ENCODE measurements around the gene WHRN.

The WHRN gene

GRCh38 chr9:114429488-114429887 is 75.8 kb downstream of the WHRN start:
- Histone ChIP-seq H3K23ac (ENCODE audit: low read length) (no peak overlapping the region), H3K18ac (ENCODE audit: low read length) (no peak overlapping the region), H2BK120ac (ENCODE audit: low read depth, low read length) (no peak overlapping the region), H3K56ac (ENCODE audit: low read length) (no peak overlapping the region), H2BK15ac (replicated peaks; ENCODE audit: low read depth) (no peak overlapping the region), H3K4ac (ENCODE audit: low read depth, low read length) (no peak overlapping the region), H3K79me1 (ENCODE audit: low read length) (no peaks in the 10 kb centered on the region), H3K4me1 (ENCODE audit: control insufficient read depth, low read depth, low read length) (no peaks in the 10 kb centered on the region), H3K9ac (ENCODE audit: low read length) (no peak overlapping the region), H4K5ac (ENCODE audit: low read length) (no peak overlapping the region), H4K8ac (ENCODE audit: low read depth, low read length) (no peak overlapping the region), H3K36me3 (ENCODE audit: control insufficient read depth, insufficient read depth, low read length) (no peaks in the 10 kb centered on the region), H3K27me3 (ENCODE audit: insufficient read depth, low read length, poor library complexity) (no peaks in the 10 kb centered on the region), H3K79me2 (ENCODE audit: control insufficient read depth, insufficient read depth, low read length) (no peaks in the 10 kb centered on the region), H2BK5ac (ENCODE audit: low read length) (no peak overlapping the region), H3K4me2 (ENCODE audit: low read length) (no peak overlapping the region), H2AK5ac (ENCODE audit: low read length) (no peak overlapping the region), H3K4me3 (ENCODE audit: low read length) (no peak overlapping the region), H3K27ac (ENCODE audit: low read depth, low read length) (no peak overlapping the region)
- no peak for DNase-seq
- WGBS (ENCODE audit: extremely low coverage, insufficient coverage, low lambda C conversion rate) = no CpG with 5 or more reads among the region's 6 CpGs

GRCh38 chr9:114428466-114428865 is 76.8 kb downstream of the WHRN start:
- H2AK5ac ChIP-seq (ENCODE audit: low read length) = no peak overlapping the region
- no peak overlapping the region for H3K18ac ChIP-seq (ENCODE audit: low read length)
- no peaks in the 10 kb centered on the region for H3K79me1 ChIP-seq (ENCODE audit: low read length)
- no peak overlapping the region for H2BK5ac ChIP-seq (ENCODE audit: low read length)
- no CpG with 5 or more reads among the region's 8 CpGs for WGBS (ENCODE audit: extremely low coverage, insufficient coverage, low lambda C conversion rate)
- no peak overlapping the region for H3K4me3 ChIP-seq (ENCODE audit: low read length)
- H3K79me2 ChIP-seq (ENCODE audit: control insufficient read depth, insufficient read depth, low read length) = no peaks in the 10 kb centered on the region
- H3K9ac ChIP-seq (ENCODE audit: low read length) = no peak overlapping the region
- DNase-seq = no peak
- H3K27me3 ChIP-seq (ENCODE audit: insufficient read depth, low read length, poor library complexity) = no peaks in the 10 kb centered on the region
- no peak overlapping the region for H2BK15ac ChIP-seq (replicated peaks; ENCODE audit: low read depth)
- H4K8ac ChIP-seq (ENCODE audit: low read depth, low read length) = no peak overlapping the region
- no peak overlapping the region for H3K23ac ChIP-seq (ENCODE audit: low read length)
- H3K36me3 ChIP-seq (ENCODE audit: control insufficient read depth, insufficient read depth, low read length) = no peaks in the 10 kb centered on the region
- no peak overlapping the region for H3K56ac ChIP-seq (ENCODE audit: low read length)
- H3K4me2 ChIP-seq (ENCODE audit: low read length) = no peak overlapping the region
- H3K4me1 ChIP-seq (ENCODE audit: control insufficient read depth, low read depth, low read length) = no peaks in the 10 kb centered on the region
- no peak overlapping the region for H3K27ac ChIP-seq (ENCODE audit: low read depth, low read length)
- no peak overlapping the region for H2BK120ac ChIP-seq (ENCODE audit: low read depth, low read length)
- H4K5ac ChIP-seq (ENCODE audit: low read length) = no peak overlapping the region
- H3K4ac ChIP-seq (ENCODE audit: low read depth, low read length) = no peak overlapping the region

- H2BK120ac ChIP-seq (ENCODE audit: low read depth, low read length) = no peak overlapping the region
- no CpG with 5 or more reads among the region's 4 CpGs for WGBS (ENCODE audit: extremely low coverage, insufficient coverage, low lambda C conversion rate)
Observed at GRCh38 chr9:114427644-114428043, 77.6 kb downstream of the WHRN start.

DNA sequence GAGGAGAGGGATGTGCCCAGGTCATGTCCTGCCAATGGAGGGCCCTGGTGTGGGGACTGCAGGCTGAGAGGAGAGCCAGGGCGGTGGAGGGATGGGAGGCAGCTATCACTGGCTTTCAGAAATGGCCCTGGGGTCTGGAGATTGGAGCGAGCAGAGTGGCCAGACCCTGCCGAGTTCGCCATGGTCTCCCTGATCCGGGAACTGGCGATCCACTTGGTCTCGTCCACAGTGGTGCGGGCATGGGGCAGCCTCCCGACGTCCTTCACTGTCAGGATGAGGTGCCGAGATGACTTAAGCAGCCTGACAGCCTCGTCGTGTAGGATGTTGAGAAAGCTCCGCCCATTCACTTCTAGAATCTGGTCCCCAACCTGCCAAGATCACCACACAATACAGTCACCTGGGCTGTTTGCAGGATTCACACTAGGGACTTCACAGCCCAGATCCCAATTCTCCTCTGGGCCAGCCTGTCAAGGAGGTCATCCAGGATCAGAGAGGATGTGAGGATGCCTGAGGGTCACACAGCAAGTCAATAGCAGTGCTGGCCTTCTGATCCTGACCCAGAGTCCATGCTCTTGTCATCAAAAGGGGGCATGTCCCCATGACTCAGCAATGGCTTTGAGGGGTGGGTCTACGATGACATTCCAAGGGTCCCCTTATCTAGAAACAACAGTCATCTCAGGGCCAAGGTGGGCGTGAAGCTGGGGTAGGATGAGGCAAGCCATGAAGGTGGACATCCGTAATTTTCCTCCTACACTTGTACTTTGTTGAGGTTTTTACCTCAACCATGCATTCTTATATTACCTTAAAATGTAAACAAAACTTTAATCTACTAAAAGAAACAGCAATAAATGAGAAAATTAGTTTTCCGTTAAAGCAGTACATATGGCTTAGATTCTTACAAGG is 79.0 kb downstream of the WHRN start:
- Histone ChIP-seq H2BK15ac (replicated peaks; ENCODE audit: low read depth) (no peak overlapping the region), H3K27ac (ENCODE audit: low read depth, low read length) (no peak overlapping the region), H3K18ac (ENCODE audit: low read length) (no peak overlapping the region), H4K8ac (ENCODE audit: low read depth, low read length) (no peak overlapping the region), H2AK5ac (ENCODE audit: low read length) (no peak overlapping the region), H3K79me2 (ENCODE audit: control insufficient read depth, insufficient read depth, low read length) (no peaks in the 10 kb centered on the region), H3K23ac (ENCODE audit: low read length) (no peak overlapping the region), H3K4me3 (ENCODE audit: low read length) (no peak overlapping the region), H3K4me2 (ENCODE audit: low read length) (no peak overlapping the region), H3K36me3 (ENCODE audit: control insufficient read depth, insufficient read depth, low read length) (no peaks in the 10 kb centered on the region), H3K56ac (ENCODE audit: low read length) (peak overlapping the region; percentile 25), H3K4ac (ENCODE audit: low read depth, low read length) (no peak overlapping the region), H3K9ac (ENCODE audit: low read length) (no peak overlapping the region), H3K27me3 (ENCODE audit: insufficient read depth, low read length, poor library complexity) (no peaks in the 10 kb centered on the region), H3K4me1 (ENCODE audit: control insufficient read depth, low read depth, low read length) (no peaks in the 10 kb centered on the region), H2BK120ac (ENCODE audit: low read depth, low read length) (no peak overlapping the region), H2BK5ac (ENCODE audit: low read length) (no peak overlapping the region), H4K5ac (ENCODE audit: low read length) (no peak overlapping the region), H3K79me1 (ENCODE audit: low read length) (no peaks in the 10 kb centered on the region)
- WGBS (ENCODE audit: extremely low coverage, insufficient coverage, low lambda C conversion rate) = no CpG with 5 or more reads among the region's 18 CpGs
- DNase-seq = no peak

More at GRCh38 chr9:114427644-114428043, 77.6 kb downstream of the WHRN start:
- Histone ChIP-seq H3K4ac (ENCODE audit: low read depth, low read length) (no peak overlapping the region), H3K27me3 (ENCODE audit: insufficient read depth, low read length, poor library complexity) (no peaks in the 10 kb centered on the region), H3K27ac (ENCODE audit: low read depth, low read length) (no peak overlapping the region), H3K4me2 (ENCODE audit: low read length) (no peak overlapping the region), H3K56ac (ENCODE audit: low read length) (no peak overlapping the region), H3K36me3 (ENCODE audit: control insufficient read depth, insufficient read depth, low read length) (no peaks in the 10 kb centered on the region), H3K4me1 (ENCODE audit: control insufficient read depth, low read depth, low read length) (no peaks in the 10 kb centered on the region), H2AK5ac (ENCODE audit: low read length) (no peak overlapping the region), H3K79me2 (ENCODE audit: control insufficient read depth, insufficient read depth, low read length) (no peaks in the 10 kb centered on the region), H2BK5ac (ENCODE audit: low read length) (no peak overlapping the region), H3K18ac (ENCODE audit: low read length) (no peak overlapping the region), H3K23ac (ENCODE audit: low read length) (no peak overlapping the region), H3K79me1 (ENCODE audit: low read length) (no peaks in the 10 kb centered on the region), H4K8ac (ENCODE audit: low read depth, low read length) (no peak overlapping the region), H3K9ac (ENCODE audit: low read length) (no peak overlapping the region), H4K5ac (ENCODE audit: low read length) (no peak overlapping the region), H3K4me3 (ENCODE audit: low read length) (no peak overlapping the region), H2BK15ac (replicated peaks; ENCODE audit: low read depth) (no peak overlapping the region)
- DNase-seq = no peak

DNA sequence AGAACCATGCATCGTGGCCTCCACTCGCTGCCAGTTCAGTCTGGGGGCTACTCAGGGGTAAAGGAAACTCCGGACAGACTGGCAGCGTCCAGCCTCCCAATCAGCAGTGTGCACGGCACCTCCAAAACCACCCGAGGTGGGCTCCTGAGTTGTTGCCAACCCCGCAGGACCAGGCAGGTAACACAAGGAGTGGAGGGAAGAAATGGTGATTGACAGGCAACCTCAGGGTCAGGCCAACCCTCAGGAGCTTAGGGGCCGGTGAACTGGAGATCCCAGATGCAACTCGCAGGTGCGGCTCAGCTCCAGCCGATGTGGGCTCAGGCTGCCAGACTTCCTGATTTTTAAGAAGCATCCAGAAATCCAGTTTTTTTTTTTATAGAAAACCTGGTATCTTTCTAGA is 80.1 kb downstream of the WHRN start:
- no CpG with 5 or more reads among the region's 11 CpGs for WGBS (ENCODE audit: extremely low coverage, insufficient coverage, low lambda C conversion rate)
- H3K4me2 ChIP-seq (ENCODE audit: low read length) = no peak overlapping the region

More for the DNA sequence above, 80.1 kb downstream of the WHRN start:
- no peak overlapping the region for H3K56ac ChIP-seq (ENCODE audit: low read length)
- no peaks in the 10 kb centered on the region for H3K4me1 ChIP-seq (ENCODE audit: control insufficient read depth, low read depth, low read length)
- no peak overlapping the region for H3K9ac ChIP-seq (ENCODE audit: low read length)
- no peak overlapping the region for H3K18ac ChIP-seq (ENCODE audit: low read length)
- DNase-seq = no peak
- H4K8ac ChIP-seq (ENCODE audit: low read depth, low read length) = no peak overlapping the region
- H3K23ac ChIP-seq (ENCODE audit: low read length) = no peak overlapping the region
- H3K27me3 ChIP-seq (ENCODE audit: insufficient read depth, low read length, poor library complexity) = no peaks in the 10 kb centered on the region
- no peak overlapping the region for H3K27ac ChIP-seq (ENCODE audit: low read depth, low read length)
- H2AK5ac ChIP-seq (ENCODE audit: low read length) = no peak overlapping the region
- H3K79me1 ChIP-seq (ENCODE audit: low read length) = no peaks in the 10 kb centered on the region
- H4K5ac ChIP-seq (ENCODE audit: low read length) = no peak overlapping the region
- no peak overlapping the region for H2BK15ac ChIP-seq (replicated peaks; ENCODE audit: low read depth)
- no peaks in the 10 kb centered on the region for H3K79me2 ChIP-seq (ENCODE audit: control insufficient read depth, insufficient read depth, low read length)
- H2BK120ac ChIP-seq (ENCODE audit: low read depth, low read length) = no peak overlapping the region
- H3K4me3 ChIP-seq (ENCODE audit: low read length) = no peak overlapping the region
- H3K36me3 ChIP-seq (ENCODE audit: control insufficient read depth, insufficient read depth, low read length) = no peaks in the 10 kb centered on the region
- H2BK5ac ChIP-seq (ENCODE audit: low read length) = no peak overlapping the region
- no peak overlapping the region for H3K4ac ChIP-seq (ENCODE audit: low read depth, low read length)

Data from mesendoderm (in vitro differentiated cells).